H9 (cell line): ENCODE results near the gene ASTN2. TPM values are rescaled to one million over a fixed set of nuclear protein-coding genes. Genes with fewer than 3 reads are reported as not detected.

Experiments used
- DNase-seq: peaks from one replicate; pipeline ENCODE4 v3.0.0-alpha.2; 2017
- H2AFZ ChIP-seq: one replicate; pipeline ENCODE4 v1.6.1; 2013; ENCODE audit warnings: mild to moderate bottlenecking, low read length, control low read depth, moderate library complexity
- H2AK5ac ChIP-seq: 2 replicates; pipeline ENCODE4 v1.6.1; 2013; ENCODE audit warnings: low read length, control low read depth, mixed read lengths; ENCODE audit not compliant: insufficient read length
- H2BK120ac ChIP-seq: one replicate; pipeline ENCODE4 v1.6.1; 2013; ENCODE audit warnings: low read depth, mild to moderate bottlenecking, low read length, control low read depth, inconsistent platforms; ENCODE audit not compliant: poor library complexity, severe bottlenecking
- H2BK12ac ChIP-seq: 2 replicates; pipeline ENCODE4 v1.6.1; 2013; ENCODE audit warnings: low read length, control low read depth, mixed read lengths, low read depth; ENCODE audit not compliant: insufficient read length
- H2BK15ac ChIP-seq: 2 replicates; pipeline ENCODE4 v1.6.1; 2013; ENCODE audit warnings: low read depth, low read length, control low read depth
- H2BK20ac ChIP-seq: one replicate; pipeline ENCODE4 v1.6.1; 2013; ENCODE audit warnings: low read depth, mild to moderate bottlenecking, low read length, control low read depth, inconsistent platforms; ENCODE audit not compliant: poor library complexity, severe bottlenecking
- H2BK5ac ChIP-seq: 2 replicates; pipeline ENCODE4 v1.6.1; 2013; ENCODE audit warnings: low read length, control low read depth, mixed read lengths; ENCODE audit not compliant: insufficient read length
- H3K14ac ChIP-seq: 2 replicates; pipeline ENCODE4 v1.6.1; 2013; ENCODE audit warnings: low read length, control low read depth; ENCODE audit not compliant: insufficient read depth
- H3K18ac ChIP-seq: 2 replicates; pipeline ENCODE4 v1.6.1; 2013; ENCODE audit warnings: low read depth, mild to moderate bottlenecking, mixed read lengths, low read length, control low read depth; ENCODE audit not compliant: insufficient read length
- H3K23ac ChIP-seq: 2 replicates; pipeline ENCODE4 v1.6.1; 2013; ENCODE audit warnings: low read length, control low read depth, mixed read lengths, low read depth; ENCODE audit not compliant: insufficient read length
- H3K23me2 ChIP-seq: 2 replicates; pipeline ENCODE4 v1.6.1; 2013; ENCODE audit warnings: low read depth, mild to moderate bottlenecking, mixed read lengths, low read length, control low read depth; ENCODE audit not compliant: insufficient read length, poor library complexity, severe bottlenecking
- H3K27ac ChIP-seq: 2 replicates; pipeline ENCODE4 v1.5.1; 2013; ENCODE audit warnings: low read length, control low read depth, mixed read lengths, low read depth; ENCODE audit not compliant: insufficient read length
- H3K27me3 ChIP-seq: 2 replicates; pipeline ENCODE4 v1.6.1; 2013; ENCODE audit warnings: low read length, control low read depth, inconsistent platforms; ENCODE audit not compliant: insufficient read depth
- H3K4ac ChIP-seq: 2 replicates; pipeline ENCODE4 v1.6.1; 2013; ENCODE audit warnings: low read depth, mild to moderate bottlenecking, control low read depth, inconsistent platforms, low read length, moderate library complexity
- H3K4me1 ChIP-seq: 2 replicates; pipeline ENCODE4 v1.6.1; 2013; ENCODE audit warnings: low read length, control low read depth, inconsistent platforms; ENCODE audit not compliant: insufficient read depth
- H3K4me2 ChIP-seq: 2 replicates; pipeline ENCODE4 v1.6.1; 2013; ENCODE audit warnings: low read length, control low read depth, mixed read lengths; ENCODE audit not compliant: insufficient read length, insufficient read depth
- H3K56ac ChIP-seq: 2 replicates; pipeline ENCODE4 v1.6.1; 2013; ENCODE audit warnings: low read depth, mild to moderate bottlenecking, mixed read lengths, low read length, control low read depth; ENCODE audit not compliant: insufficient read length
- H3K79me1 ChIP-seq: 2 replicates; pipeline ENCODE4 v1.6.1; 2013; ENCODE audit warnings: low read depth, mild to moderate bottlenecking, moderate library complexity, low read length, control low read depth, inconsistent platforms; ENCODE audit not compliant: insufficient read depth, poor library complexity, severe bottlenecking
- H3K79me2 ChIP-seq: 2 replicates; pipeline ENCODE4 v1.6.1; 2013; ENCODE audit warnings: low read length, control low read depth, inconsistent platforms; ENCODE audit not compliant: insufficient read depth
- H3K9ac ChIP-seq: 2 replicates; pipeline ENCODE4 v1.6.1; 2013; ENCODE audit warnings: low read length, control low read depth, mixed read lengths; ENCODE audit not compliant: insufficient read length; ENCODE audit errors: extremely low read depth
- H3K9me3 ChIP-seq: one replicate; pipeline ENCODE4 v1.6.1; 2013; ENCODE audit warnings: low read depth, low read length, inconsistent platforms; ENCODE audit not compliant: control insufficient read depth
- H3T11ph ChIP-seq: one replicate; pipeline ENCODE4 v1.6.1; 2013; ENCODE audit warnings: mild to moderate bottlenecking, low read length, control low read depth, inconsistent platforms
- H4K20me1 ChIP-seq: one replicate; pipeline ENCODE4 v1.6.1; 2013; ENCODE audit not compliant: control insufficient read depth, insufficient read length, insufficient read depth
- H4K5ac ChIP-seq: 2 replicates; pipeline ENCODE4 v1.6.1; 2013; ENCODE audit warnings: low read depth, mild to moderate bottlenecking, mixed read lengths, low read length, control low read depth; ENCODE audit not compliant: insufficient read length
- H4K8ac ChIP-seq: replicated peaks from 2 replicates; pipeline ENCODE4 v1.6.1; 2013; ENCODE audit warnings: low read length, control low read depth, mixed read lengths, low read depth; ENCODE audit not compliant: insufficient read length
- H4K91ac ChIP-seq: 2 replicates; pipeline ENCODE4 v1.6.1; 2013; ENCODE audit warnings: low read depth, mild to moderate bottlenecking, moderate library complexity, mixed read lengths, low read length, control low read depth; ENCODE audit not compliant: insufficient read length
- H3K27ac Mint-ChIP-seq, 3 experiments: 2 replicates in 2 of 3; 3 replicates in 1 of 3; pipeline ENCODE4 v1.8.0; 2020 to 2021; ENCODE audit warnings: mixed read lengths in 3 of 3, mild to moderate bottlenecking in 1 of 3, moderate library complexity in 1 of 3
- H3K27me3 Mint-ChIP-seq: 2 replicates; pipeline ENCODE4 v1.8.0; 2021; ENCODE audit warnings: low read depth, mild to moderate bottlenecking, moderate library complexity, mixed read lengths
- H3K36me3 Mint-ChIP-seq, 3 experiments: 2 replicates in 2 of 3; 3 replicates in 1 of 3; pipeline ENCODE4 v1.8.0; 2020 to 2021; ENCODE audit warnings: low read depth in 3 of 3, mixed read lengths in 3 of 3; ENCODE audit not compliant: insufficient read depth in 1 of 3
- H3K4me1 Mint-ChIP-seq, 2 experiments: 2 replicates each; pipeline ENCODE4 v1.8.0; 2020; ENCODE audit warnings: mixed read lengths in 2 of 2
- H3K4me3 Mint-ChIP-seq, 2 experiments: 2 replicates in 1 of 2; 3 replicates in 1 of 2; pipeline ENCODE4 v1.8.0; 2020 to 2021; ENCODE audit warnings: mild to moderate bottlenecking in 2 of 2, mixed read lengths in 2 of 2, moderate library complexity in 1 of 2
- H3K9me3 Mint-ChIP-seq, 2 experiments: 2 replicates in 1 of 2; 3 replicates in 1 of 2; pipeline ENCODE4 v1.8.0; 2020; ENCODE audit warnings: mild to moderate bottlenecking in 2 of 2, mixed read lengths in 2 of 2, moderate library complexity in 1 of 2
- CTCF ChIP-seq: fragments of 200-600 bp; sonication (generic); conservative IDR thresholded peaks from 3 replicates; pipeline ENCODE4 v1.8.0; 2021; ENCODE audit warnings: antibody characterized with exemption, mild to moderate bottlenecking
- WGBS: extraction: QIAGEN DNeasy Blood & Tissue Kit; methylation state at CpG from one replicate; pipeline ENCODE4 v1.1.7; 2013; ENCODE audit warnings: missing lambda C conversion rate, low lambda C conversion rate, mixed read lengths; ENCODE audit not compliant: insufficient read length; ENCODE audit errors: extremely low coverage; 5-methylcytosine and 5-hydroxymethylcytosine counted together
- total RNA-seq: library from RNA; stranded (reverse); gene quantifications from 2 replicates; pipeline ENCODE4 v1.2.1, GENCODE V29; 2021

ASTN2 gene
- total RNA-seq, 1 experiment from 2014 or later, result 9.7 TPM

- H3K9ac ChIP-seq, result no peak overlapping the region
- H3K4me2 ChIP-seq, result no peak overlapping the region
- H4K8ac ChIP-seq, result no peak overlapping the region
- H3K14ac ChIP-seq, result no peak overlapping the region
- Mint-ChIP-seq H3K27ac (no peak overlapping the region), H3K36me3 (no peaks in the 10 kb centered on the region), H3K9me3 (no peaks in the 10 kb centered on the region), H3K4me1 (peaks cover 8 to 30% of the 10 kb centered on the region in 2 experiments; a peak in 3 of 4 replicates), H3K4me3 (no peak overlapping the region), H3K27me3 (no peaks in the 10 kb centered on the region)
- H3K56ac ChIP-seq, result no peak overlapping the region
- no peaks in the 10 kb centered on the region for H3K23me2 ChIP-seq
- H3K27ac ChIP-seq, result no peak overlapping the region
- no peak overlapping the region for H3K18ac ChIP-seq
- WGBS, result no CpG with 5 or more reads among the region's 1 CpG
- no peak overlapping the region for H2BK20ac ChIP-seq
- no peak overlapping the region for H3T11ph ChIP-seq
- no peak overlapping the region for H3K23ac ChIP-seq
- no peaks in the 10 kb centered on the region for H3K9me3 ChIP-seq
- no peak overlapping the region for H2BK15ac ChIP-seq
- no peaks in the 10 kb centered on the region for H4K20me1 ChIP-seq
- no peak overlapping the region for H4K91ac ChIP-seq
- no peak overlapping the region for H2BK5ac ChIP-seq
- no peak for DNase-seq
- H4K5ac ChIP-seq, result no peak overlapping the region
- H3K79me1 ChIP-seq, result no peaks in the 10 kb centered on the region
- no peak overlapping the region for H2BK120ac ChIP-seq
- H3K4ac ChIP-seq, result no peak overlapping the region
- no peak for TF ChIP-seq CTCF
- no peaks in the 10 kb centered on the region for H3K79me2 ChIP-seq
- no peak overlapping the region for H2BK12ac ChIP-seq
- H2AFZ ChIP-seq, result no peak overlapping the region
- H2AK5ac ChIP-seq, result no peak overlapping the region
- H3K27me3 ChIP-seq, result no peaks in the 10 kb centered on the region
- no peaks in the 10 kb centered on the region for H3K4me1 ChIP-seq
These were observed 182.6 kb downstream of the ASTN2 start for GRCh38 chr9:117232281-117232680.
